Hematopoietic multipotent progenitor cell treated with erythropoietin and hydrocortisone succinate and interleukin-3 and kit ligand, for 6 days (in vitro differentiated cells): ENCODE measurements around the gene NPIPA2.
"Not testable (repeated sequence)": the region's sequence is repeated elsewhere in the genome, so short reads cannot be mapped to it uniquely, and the experiment has no call there.

Source experiments
- DNase-seq: peaks from one replicate; pipeline ENCODE4 v3.0.0-alpha.2; 2015

NPIPA2 gene

GRCh38 chr16:14742273-14743128, at the start of gene NPIPA2:
Gene NPIPA2, plus strand, starts transcription at chr16:14742533. Its CDS starts 5,533 bp downstream, at chr16:14748066.
- not testable (repeated sequence) for DNase-seq

- DNase-seq: not testable (repeated sequence)
These were observed 48.2 kb upstream of the NPIPA2 start, which contains the start of gene PLA2G10 for GRCh38 chr16:14694129-14694528. Gene PLA2G10, minus strand, starts transcription at chr16:14694308. Its CDS starts 79 bp downstream, at chr16:14694229.

GRCh38 chr16:14701859-14702258, 40.5 kb upstream of the NPIPA2 start:
- not testable (repeated sequence) for DNase-seq

GRCh38 chr16:14702672-14703071, 39.7 kb upstream of the NPIPA2 start:
- not testable (repeated sequence) for DNase-seq

- not testable (repeated sequence) for DNase-seq
These were observed 38.9 kb upstream of the NPIPA2 start, which contains the start of gene NPIPA3 for GRCh38 chr16:14703156-14704011. Gene NPIPA3, plus strand, starts transcription at chr16:14703411. Its CDS starts 5,533 bp downstream, at chr16:14708944.

GRCh38 chr16:14733233-14733632, 9.1 kb upstream of the NPIPA2 start:
- DNase-seq: not testable (repeated sequence)

- DNase-seq: not testable (repeated sequence)
These were observed 1.4 kb upstream of the NPIPA2 start for GRCh38 chr16:14740832-14741385.

GRCh38 chr16:14741794-14742193, 539 bp upstream of the NPIPA2 start:
- DNase-seq: not testable (repeated sequence)

- DNase-seq: not testable (repeated sequence)
These were observed 31.3 kb downstream of the NPIPA2 start for GRCh38 chr16:14773654-14774053.

GRCh38 chr16:14775624-14776023, 33.3 kb downstream of the NPIPA2 start:
- DNase-seq: not testable (repeated sequence)

- not testable (repeated sequence) for DNase-seq
These were observed 34.4 kb downstream of the NPIPA2 start for GRCh38 chr16:14776763-14777162.

- DNase-seq: not testable (repeated sequence)
These were observed 37.1 kb downstream of the NPIPA2 start for GRCh38 chr16:14779368-14779877.

- not testable (repeated sequence) for DNase-seq
These were observed 43.8 kb downstream of the NPIPA2 start for GRCh38 chr16:14786180-14786579.

GRCh38 chr16:14789577-14789976, 47.2 kb downstream of the NPIPA2 start:
- not testable (repeated sequence) for DNase-seq

GRCh38 chr16:14790320-14790956, 48.1 kb downstream of the NPIPA2 start:
- DNase-seq: not testable (repeated sequence)

GRCh38 chr16:14792914-14793313, 50.6 kb downstream of the NPIPA2 start:
- not testable (repeated sequence) for DNase-seq

GRCh38 chr16:14797558-14797957, 55.2 kb downstream of the NPIPA2 start:
- DNase-seq: not testable (repeated sequence)

GRCh38 chr16:14803577-14803976, 61.2 kb downstream of the NPIPA2 start:
- DNase-seq: not testable (repeated sequence)

GRCh38 chr16:14807184-14807678, 64.9 kb downstream of the NPIPA2 start:
- not testable (repeated sequence) for DNase-seq

- not testable (repeated sequence) for DNase-seq
These were observed 71.6 kb downstream of the NPIPA2 start for GRCh38 chr16:14813890-14814289.
